HG02642 (cell line): ENCODE measurements around the gene ACTN1.

ENCODE experiments used
- ATAC-seq: cut with Tn5 transposase; IDR thresholded peaks from one replicate; pipeline ENCODE4 v1.9.1; 2021; ENCODE audit warnings: mild to moderate bottlenecking; ENCODE audit not compliant: unreplicated experiment, poor library complexity

Gene ACTN1

GRCh38 chr14:68938271-68939150 is 40.6 kb downstream of the ACTN1 start:
- no peak for ATAC-seq

DNA sequence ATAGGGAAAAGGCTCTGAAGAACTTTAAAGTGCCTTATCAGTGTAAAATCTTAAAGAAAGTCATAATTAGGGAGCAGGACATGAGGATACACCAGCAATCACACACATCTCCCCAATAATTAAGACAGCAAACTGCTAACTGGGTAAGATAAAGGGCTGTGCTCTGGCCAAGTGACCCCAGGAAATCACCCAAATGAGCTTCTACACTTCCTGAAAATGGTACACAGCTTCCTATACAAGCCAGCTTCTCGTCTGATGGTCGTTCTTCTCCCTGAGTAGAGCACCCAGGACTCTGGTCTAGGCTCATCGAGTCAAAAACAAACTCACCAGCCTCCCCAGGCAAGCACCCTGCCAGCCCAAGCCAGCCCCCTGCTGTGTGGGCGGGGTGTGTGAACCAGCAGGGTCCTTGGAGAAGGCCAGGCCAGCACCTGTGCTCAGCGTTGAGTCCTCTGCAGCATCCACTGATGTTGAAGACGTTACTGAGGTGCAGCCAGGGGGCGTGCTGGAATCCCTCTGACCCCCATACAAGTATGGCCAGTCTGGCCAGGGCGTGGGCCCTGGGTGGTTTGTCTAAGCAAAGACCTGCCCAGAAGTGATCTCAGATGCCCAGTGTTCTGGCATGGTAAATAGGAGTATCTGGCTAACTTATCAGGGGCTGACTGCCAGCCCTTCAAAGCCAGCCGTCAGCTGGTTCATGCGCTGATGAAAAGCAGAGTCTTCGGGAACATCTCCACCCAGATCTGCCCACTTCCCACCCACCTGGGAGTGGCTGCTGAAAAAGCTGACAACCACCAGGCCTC is 41.4 kb downstream of the ACTN1 start:
- no peak for ATAC-seq

- no peak for ATAC-seq
Observed at GRCh38 chr14:68936980-68937379, 42.1 kb downstream of the ACTN1 start.

- no peak for ATAC-seq
Observed at GRCh38 chr14:68936476-68936875, 42.6 kb downstream of the ACTN1 start.

- ATAC-seq = no peak
Observed at GRCh38 chr14:68935761-68936214, 43.3 kb downstream of the ACTN1 start.

GRCh38 chr14:68934066-68934465 is 45.0 kb downstream of the ACTN1 start:
- ATAC-seq = no peak

DNA sequence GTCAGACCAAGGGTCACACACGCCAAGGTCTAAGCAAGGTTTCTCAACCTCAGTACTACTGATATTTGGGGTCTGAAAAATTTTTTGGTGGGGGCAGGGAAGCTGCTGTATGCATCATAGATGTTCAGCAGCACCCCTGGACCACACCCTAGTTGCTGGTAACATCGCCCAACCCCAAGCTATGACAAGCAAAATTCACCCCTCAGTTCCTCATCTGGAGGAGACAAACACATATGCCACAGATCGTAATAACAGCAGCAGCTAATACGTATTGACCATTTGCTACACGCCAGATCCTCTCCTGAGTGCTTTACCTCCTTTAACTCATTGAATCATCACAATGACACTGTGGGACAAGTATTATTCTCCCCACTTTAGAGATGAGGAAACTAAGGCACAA is 46.4 kb downstream of the ACTN1 start:
- ATAC-seq = no peak

GRCh38 chr14:68932231-68932630 is 46.9 kb downstream of the ACTN1 start:
- ATAC-seq = no peak

GRCh38 chr14:68931474-68932051 is 47.5 kb downstream of the ACTN1 start:
- no peak for ATAC-seq

- ATAC-seq = no peak
Observed at GRCh38 chr14:68931063-68931462, 48.0 kb downstream of the ACTN1 start.

DNA sequence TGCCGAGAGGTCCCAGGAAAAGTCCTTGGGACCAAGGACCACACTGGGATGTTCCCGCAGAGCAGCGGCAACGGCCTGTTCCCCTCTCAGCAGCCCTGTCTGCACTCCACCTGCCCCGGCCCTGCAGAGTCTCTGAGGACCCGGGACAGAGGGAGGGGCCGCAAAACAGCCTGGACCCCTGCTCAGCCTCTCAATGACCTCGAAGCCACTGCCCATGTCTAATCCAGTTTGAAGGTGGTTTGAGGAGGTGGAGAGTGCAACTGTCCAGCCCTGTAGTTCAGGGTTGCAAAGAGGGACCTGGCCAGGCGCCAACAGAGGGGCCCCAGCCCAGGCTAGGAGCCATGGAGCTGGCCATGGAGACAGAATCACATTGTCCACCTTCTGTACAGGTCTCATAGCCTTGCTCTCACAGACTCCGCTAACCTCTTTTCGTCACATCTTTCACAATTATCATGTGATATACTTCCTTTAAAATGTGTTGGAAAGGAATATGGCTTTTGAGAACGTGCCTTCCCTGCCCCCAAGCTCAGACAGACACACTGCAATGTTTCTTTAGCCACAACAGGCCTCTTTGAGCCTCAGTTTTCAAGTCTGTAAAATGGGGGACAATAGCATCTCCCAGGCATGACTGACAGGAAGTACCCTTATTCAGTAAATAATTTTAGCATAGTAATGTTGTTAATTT is 49.3 kb downstream of the ACTN1 start:
- ATAC-seq = no peak

GRCh38 chr14:68928770-68929550 is 50.1 kb downstream of the ACTN1 start:
- no peak for ATAC-seq

- no peak for ATAC-seq
Observed at GRCh38 chr14:68927956-68928675, 51.0 kb downstream of the ACTN1 start.

DNA sequence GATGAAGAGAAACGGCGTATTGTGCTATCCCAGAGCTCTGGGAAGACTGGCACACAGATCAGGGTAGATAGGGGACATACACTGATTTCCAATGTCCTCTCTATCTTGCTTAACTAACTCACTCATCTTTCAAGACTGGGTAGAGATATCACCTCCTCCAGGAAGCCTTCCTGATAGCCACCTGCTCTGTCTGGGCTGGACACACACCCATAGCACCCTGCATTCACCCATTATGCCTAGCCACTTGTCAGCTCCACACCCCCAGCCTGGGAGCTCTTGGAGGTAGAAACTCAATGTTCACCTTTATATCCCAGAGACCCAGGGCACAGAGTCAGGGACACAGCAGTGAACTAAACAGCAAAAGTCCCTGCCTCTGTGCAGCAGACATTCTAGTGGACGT is 52.0 kb downstream of the ACTN1 start:
- ATAC-seq = no peak

GRCh38 chr14:68926236-68926635 is 52.9 kb downstream of the ACTN1 start:
- ATAC-seq = no peak

DNA sequence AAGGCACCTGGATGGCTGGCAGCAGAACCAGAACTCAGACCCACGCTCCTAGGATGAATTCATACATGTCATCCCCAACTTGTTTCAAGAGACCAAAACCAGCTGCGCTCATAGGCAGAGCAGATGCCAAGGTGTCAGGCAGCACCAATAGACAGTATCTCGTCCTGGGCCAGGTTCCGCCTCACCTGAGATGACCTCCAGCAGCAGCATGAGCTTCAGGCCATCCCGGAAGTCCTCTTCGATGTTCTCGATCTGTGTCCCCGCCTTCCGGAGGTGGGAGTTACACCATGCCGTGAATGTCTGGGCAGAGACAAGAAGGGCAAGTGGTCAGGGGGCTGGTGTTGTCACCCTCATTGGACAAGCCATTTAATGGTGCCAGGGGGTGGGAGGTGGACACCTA is 53.7 kb downstream of the ACTN1 start:
- ATAC-seq = no peak

DNA sequence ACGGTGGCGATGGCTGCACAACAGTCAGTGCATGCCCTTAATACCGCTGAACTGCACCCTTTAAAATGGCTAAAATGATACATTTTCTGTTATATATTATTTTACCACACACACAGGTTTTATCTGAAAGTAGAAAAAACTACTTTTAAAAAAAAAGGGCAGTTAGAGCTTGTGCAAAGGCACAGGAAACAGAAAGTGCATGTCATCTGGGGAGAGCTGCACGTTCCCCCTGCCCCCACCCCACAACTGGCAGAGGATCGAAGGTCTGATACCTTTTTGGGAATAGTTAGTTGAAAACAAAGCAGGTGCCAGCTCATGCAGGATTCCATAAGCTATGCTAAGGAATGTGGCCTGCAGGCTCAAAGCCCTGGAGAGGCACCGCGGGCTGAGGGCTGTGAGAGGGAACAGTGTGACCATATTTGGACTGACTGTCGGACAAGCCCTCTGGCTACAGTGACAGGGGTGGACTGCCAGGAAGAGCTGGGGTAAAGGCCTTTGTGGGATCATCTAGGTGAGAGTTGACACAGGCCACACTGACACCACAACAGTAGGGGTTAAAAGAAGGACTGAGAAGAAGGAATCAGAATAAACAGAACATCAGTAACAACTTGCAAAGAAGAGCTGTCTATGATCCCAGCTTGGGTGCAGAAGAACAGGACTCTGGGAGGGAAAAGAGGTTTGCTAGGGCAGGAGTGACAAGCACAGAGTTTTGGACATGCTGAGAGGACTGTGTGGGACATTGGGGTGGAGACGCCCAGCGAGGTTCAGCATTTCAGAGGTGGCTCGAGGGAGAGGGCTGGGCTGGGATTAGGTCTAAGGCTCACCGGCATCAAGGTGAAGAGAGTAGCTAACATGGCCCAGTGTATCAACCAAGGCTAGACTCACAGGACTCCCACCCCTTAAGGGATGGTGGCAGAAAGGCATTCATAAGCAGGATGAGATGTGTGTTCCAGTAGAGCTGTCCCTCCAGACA is 54.6 kb downstream of the ACTN1 start:
- no peak for ATAC-seq

- no peak for ATAC-seq
Observed at GRCh38 chr14:68922886-68923285, 56.2 kb downstream of the ACTN1 start.
